Hippocampal formation (tissue), 2 donors: ENCODE data around the gene NOD2.

Experiments
- DNase-seq, 2 donors: peaks; one replicate each; lab custom pipeline; 2025; lab: John Stamatoyannopoulos, UW

NOD2 gene

DNA sequence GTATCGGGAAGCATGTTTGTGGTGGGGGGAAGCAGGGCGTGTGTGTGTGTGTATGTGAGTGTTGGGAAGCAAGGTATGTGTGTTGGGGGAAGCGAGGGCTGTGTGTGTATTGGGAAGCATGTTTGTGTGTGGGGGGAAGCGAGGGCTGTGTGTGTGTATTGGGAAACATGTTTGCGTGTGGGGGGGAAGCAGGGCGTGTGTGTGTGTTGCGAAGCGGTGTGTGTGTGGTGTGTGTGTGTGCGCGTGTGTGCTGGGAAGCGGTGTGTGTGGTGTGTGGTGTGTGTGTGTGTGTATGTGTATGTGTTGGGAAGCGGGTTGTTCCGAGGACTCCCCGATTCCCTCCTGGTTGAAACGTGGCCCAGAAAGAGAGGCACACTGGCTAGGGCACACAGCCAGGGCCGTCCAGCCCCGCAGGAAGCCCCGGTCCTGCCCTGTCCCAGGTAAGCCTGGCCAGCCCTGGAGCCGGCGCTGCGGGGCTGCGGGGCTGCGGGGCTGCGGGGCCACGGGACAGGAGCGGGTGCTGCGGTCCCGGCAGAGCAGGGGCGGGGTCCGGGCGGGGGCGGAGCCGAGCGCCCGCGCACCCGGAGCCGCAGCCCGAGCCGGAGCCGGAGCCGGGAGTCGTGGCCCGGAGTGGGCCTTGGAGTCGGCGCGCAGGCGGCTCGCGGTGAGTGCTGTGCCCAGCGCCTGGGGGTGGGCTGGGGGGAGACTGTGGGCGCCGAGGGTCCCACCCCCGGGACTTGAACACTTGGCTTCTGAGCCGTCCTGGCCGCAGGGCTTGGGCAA is at the start of gene NOD2:
Gene NOD2 (plus strand): TSS at position 608 of the 783 bp plus-strand sequence. CDS start 5,890 bp downstream, outside the sequence.
- DNase-seq = no peak

DNA sequence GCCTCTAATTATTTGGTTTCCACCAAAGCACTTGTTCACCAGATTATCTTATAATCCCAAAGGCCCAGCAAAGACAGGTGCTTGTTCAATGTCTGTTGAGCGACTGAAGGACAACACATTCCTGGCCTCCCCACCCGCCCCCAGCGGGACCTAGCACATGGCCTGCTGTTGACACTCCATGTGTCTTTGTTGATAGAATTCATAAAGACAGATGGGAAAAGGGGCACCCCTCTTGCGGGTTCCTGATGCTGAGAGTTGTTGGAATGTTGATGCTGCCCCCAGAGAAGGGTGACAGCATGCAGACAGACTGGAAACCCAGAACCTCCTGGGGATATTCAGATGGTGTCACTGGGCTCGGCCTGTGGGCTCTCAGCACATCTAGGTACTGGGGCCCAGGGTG is 49.2 kb upstream of the NOD2 start:
- DNase-seq = no peak

DNA sequence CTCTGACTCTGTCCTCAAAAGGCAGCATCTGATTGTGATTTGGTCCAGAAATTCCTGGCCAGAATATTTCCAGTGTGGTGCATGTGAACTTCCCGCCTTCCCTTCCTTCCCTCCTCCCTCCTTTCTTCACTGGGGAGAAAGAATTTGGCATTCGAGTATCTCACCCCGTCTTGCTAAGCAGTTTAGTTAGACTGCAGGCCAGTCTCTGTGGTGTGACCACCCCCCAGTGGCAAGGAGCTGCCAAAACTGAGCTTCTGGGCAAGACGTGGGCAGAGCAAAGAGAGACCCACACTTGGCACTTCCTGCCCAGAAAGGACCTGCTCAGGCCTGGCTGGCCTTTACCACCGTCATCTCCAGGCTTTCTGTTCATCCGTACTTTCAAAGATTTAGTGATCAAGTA is 48.7 kb upstream of the NOD2 start:
- peak in 1 of 2 donors; percentile 40 for DNase-seq

DNA sequence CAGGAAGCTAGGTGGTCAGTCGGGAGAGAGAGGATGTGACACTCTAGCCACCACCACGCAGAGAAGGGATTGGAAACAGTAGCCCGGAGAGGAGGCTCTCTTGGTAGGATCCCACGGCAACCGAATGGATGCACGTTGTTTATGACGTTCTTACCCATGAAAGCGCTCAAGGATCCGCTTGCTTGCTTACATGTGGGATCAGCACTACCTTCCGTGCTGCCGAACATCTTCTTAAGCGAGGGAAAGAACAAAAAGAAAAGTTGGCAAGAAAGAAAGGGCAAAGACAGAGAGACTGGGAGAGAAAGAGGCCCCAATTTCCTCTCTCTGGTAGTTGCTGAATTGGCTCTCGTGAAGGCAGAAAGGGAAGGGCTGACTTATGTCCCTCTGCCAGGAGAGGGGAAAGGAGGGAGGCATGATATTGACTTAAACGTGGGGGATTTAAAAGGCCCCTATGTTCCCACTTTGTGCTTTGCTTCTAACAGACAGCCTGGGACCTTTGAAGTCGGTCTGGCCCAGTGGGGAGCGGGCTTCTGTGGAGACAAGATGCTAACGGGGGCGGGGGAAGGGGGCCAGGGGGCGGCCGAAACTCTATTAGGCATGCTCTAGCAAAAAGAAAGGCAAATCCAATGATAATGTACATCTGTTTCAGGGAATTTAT is 47.7 kb upstream of the NOD2 start:
- no peak for DNase-seq

DNA sequence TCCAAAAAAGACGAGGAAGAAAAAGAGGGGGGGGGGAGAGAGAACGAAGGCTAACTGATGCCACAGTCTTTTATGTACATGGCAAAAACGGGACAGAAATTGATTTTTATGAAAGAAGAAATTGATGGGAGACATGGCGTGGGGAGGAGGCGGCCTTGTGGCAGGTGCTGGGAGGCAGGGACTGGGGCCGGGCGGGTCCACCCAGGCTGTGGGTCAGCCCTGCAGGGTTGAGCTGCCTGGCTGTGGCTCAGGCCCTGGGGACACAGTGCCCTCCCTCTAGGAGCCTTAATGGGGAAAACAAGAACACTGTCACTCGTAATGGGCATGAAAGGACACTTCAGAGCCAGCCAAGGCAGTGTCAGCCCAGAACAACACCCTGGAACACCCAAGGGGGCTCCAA is 47.1 kb upstream of the NOD2 start:
- DNase-seq = no peak

DNA sequence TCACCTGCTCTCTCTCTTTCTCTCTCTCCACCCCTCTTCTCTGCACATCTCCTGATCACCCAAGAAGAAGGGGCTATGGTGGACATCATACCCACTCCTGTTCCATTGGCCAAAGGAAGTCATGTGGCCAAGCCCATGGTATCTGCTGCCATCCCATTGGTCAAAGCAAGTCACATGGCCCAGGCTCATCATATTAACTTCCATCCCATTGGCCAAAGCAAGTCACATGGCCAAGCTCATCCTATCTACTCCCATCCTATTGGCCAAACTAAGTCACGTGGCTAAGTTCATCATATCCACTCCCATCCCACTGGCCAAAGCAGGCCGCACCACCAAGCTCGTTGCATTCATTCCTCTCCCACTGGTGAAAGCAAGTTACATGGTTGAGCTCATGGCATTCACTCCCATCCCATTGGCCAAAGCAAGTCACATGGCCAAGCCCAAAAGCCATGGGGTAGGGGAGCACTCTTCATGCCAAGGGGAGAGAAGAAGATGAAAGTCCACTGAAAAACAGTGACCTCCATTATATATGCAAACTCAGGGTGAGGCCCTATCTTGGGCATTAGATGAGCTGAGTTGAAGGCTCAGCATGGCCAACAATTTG is 41.5 kb upstream of the NOD2 start:
- DNase-seq = no peak

DNA sequence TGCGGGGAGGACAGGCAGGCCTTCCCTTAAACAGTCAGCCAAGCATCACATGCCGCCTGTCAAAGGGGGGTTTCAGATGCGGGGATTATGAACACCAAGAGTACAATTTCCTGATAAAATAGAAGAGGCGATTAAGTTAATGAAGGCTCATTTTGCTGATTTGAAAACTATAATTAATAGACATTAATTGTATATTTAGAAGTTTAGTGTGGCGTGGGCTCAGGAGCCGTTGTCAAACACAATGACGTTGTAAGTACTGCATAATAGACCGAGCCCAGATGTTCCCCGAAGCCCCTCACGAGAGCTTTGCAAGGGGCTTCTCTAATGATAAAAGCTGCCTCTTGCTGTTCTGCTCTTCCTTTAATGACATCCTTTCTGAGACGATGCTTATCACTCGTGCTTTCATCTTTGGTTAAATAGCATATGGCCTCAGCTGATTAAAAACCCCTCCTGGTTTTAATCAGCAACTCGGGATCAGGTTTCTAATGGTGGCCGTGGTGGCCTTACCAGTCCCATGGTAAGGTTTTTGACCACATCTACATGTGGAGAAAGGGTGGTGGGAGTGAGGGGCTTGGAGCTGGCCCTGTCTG is 40.5 kb upstream of the NOD2 start:
- DNase-seq = no peak

DNA sequence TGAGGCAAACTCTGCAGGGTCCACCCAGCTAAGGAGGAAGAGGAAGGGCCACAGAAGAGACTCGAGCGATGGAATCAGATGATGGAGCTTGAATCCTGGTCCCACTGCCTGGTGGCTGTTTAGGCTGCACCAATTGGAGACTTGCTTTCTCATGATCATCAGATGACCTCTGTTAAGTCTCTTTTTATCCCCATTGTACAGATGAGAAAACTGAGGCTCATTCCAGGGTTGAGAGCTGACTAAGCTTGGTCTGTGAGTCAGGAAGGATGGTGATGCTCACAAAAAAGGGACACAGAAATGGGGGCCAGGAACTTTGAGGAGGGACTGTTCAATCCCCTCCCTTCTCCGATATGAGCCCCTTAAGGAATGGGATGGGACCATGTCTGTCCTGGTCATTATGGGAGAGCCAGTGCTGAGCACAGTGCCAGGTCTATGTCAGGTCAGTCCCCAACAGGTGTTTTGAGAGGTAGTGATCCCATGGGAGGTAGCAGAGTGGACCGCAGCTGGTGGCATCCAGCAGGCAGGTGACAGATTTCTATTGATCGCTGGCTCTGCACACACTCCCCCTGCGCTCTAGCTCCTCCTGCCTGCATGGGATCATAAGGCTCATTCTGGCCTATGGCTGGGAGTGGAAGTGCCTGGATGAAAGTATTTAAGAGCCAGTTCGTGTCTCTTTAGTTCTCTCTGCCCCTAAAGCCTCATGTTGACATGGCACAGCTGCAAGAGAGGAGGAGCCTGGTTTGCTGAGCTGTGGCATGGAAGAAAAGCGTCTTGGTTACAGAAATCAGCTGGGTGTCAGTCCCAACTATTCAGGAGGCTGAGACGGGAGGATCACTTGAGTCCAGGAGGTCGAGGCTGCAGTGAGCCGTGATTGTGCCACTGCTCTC is 39.5 kb upstream of the NOD2 start:
- no peak for DNase-seq

DNA sequence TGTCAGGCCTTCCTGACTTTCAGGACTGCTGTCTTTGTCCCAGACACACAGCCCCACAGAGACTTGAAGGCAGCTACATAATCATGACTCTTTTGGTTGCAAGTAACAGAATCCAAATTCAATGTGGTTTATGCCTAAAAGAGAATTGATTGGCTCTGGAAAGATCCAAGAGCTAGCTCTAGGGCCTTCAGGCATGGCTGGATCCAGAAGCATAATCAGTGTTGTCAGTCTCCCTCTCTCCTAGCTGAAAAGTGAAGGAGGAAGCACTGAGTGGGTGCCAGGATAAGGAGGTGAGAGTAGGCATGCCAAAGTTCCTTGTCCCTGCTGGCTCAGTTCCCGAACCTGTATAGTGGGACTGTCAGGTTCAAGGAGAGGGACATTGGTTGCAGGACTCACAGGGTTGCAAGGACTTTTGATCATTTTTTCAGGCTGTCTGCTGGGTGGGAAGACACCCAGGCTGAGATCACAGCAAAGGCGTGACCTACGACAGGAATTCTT is 37.8 kb upstream of the NOD2 start:
- no peak for DNase-seq

DNA sequence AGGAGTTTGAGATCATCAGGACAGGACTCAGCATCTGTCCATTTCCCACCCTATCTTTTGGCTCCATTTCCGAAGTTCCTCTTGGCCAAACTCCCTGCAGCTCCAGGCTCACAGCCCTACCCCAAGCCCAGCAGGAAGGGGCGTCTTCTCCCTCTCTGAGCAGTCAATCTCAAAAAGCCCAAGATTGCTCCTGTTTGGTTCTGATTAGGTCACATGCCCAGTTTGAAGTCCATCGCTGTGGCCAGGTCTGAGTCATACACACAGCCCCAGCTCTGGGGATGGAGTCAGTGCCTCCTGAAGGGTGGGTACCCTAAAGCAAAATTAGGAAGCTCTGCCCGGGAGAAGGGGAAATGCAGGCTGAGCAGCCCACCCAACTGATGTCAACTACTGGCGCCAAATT is 36.2 kb upstream of the NOD2 start:
- DNase-seq = no peak

DNA sequence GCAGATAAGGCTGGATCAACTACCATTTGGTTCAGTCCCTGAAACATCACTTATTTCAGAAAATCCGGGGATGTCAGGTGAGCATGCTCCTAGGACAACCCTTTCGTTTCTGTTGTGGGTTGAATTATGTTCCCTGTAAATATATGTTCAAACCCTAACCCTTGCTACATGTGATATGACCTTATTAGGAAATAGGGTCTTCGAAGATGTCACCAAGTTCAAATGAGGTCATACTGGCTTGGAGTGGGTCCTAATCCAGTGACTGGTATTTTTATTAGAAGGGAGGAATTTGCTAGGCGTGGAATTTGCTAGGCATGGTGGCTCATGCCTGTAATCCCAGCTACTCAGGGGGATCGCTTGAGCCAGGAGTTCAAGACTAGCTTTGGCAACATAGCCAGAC is 33.6 kb upstream of the NOD2 start:
- DNase-seq = no peak

DNA sequence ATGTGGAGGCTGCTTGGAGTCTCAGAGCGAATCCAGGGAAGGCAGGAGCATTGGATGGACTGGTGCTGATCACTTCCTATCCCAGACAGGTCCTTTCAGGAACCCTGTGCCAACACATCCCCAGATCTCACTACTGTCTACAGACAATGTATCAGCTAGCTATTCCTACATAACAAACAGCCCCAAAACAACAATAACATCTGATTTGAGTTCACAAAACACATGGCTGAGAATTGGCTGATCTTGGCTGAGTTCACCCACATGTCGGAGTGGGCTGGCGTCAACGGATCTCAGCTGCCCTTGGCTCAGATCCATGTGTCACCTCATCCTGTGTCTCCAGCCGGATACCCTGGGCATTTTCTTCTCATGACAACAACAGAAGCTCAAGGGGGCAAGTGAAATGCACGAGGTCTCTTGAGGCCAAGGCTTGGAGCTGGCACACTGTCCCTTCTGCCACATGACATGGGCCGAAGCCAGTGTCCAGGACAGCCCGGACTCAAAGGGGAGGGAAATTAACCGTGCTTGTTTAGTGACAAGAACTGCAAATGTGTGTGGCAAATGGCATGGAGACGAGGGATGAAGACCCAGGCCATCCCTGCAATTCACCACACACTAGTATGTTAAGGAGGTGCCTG is 31.0 kb upstream of the NOD2 start:
- DNase-seq = no peak

DNA sequence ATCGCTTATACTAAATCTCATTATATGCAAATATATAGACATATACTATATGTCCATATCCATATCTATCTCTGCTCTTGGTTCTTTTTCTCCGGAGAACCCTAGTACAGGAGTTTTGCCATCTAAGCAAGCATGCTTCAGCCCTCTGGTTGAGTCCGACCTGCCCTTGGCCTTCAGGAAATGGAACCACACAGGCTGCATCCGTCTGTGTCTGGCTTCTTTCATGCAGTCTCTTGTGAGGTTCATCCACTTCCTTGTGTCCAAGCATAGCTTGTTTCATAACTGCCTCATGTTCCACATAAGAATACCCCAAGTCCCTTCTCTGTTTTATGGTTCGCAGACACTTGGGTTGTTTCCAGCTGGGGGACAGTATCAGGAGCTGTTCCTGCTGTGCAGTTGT is 29.1 kb upstream of the NOD2 start:
- DNase-seq = no peak

DNA sequence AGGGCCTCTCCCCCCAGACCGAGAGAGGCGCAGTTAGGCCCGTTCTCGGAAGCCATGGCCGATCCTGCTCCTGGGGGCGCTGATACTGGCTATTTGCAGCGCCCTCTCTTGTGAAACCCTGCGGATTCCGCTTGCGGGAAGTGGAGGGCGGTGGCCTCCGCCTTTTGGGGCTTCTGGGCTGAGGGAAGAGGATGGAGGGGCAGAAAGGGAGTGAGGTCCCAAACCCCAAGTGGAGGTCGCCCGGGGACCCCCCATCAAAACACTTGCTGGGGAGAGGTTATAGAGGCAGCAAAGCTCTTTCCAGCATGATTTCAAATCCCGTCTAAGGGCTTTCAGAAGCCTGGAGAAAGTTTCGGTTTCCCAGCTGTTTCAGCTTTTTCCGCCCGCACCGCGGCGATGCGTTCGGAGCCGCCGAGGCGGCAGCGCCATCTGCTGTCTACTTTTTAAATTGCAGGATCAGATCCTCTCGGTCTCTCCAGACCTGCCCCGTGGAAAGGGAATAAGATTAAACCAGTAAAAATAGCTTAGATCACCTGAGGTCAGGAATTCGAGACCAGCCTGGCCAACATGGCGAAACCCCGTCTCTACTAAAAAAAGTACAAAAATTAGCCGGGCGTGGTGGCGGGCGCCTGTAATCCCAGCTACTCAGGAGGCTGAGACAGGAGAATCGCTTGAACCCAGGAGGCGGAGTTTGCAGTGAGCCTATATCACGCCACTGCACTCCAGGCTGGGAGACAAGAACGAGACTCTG is 28.1 kb upstream of the NOD2 start:
- peak; percentile 37 to 54 for DNase-seq

DNA sequence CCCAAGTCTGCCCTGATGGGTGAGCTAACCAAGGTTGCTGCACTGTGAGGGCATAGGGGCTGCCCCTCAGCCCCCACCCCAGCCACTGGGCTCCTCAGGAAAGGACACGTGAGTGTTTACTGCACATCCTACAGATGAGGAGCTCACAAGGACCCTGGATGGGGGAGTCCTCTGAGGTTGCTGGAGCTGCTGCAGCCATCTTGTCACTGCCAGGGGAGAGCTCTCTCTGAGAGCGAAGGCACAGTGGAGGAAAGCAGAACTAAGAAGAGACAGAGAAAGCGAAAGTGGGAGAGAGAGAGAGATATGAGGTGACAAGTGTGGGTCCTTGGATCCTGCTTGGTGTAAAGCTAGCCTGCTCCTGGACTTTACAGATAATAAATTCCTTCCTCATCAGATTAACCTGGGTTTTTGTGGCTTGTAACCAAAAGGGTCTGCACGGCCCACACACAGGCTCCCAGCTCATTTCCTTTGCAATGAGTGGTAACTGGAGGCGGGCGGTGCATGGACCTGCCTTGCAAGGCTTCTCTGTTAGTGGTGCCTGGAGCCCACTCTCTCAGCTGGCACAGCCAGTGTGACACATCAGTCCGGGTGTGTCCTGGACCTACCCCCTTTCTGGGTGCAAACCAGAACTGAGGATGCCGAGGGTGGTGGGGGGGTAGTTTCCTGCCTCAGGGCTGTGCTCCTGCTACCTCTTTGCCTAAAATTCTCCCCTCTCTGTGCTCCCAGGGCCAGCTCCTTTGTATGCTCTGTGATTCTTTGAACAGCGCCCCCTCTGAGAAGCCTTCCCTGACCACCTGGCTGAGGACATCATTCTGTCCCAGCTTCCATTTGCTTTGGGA is 26.5 kb upstream of the NOD2 start:
- no peak for DNase-seq

DNA sequence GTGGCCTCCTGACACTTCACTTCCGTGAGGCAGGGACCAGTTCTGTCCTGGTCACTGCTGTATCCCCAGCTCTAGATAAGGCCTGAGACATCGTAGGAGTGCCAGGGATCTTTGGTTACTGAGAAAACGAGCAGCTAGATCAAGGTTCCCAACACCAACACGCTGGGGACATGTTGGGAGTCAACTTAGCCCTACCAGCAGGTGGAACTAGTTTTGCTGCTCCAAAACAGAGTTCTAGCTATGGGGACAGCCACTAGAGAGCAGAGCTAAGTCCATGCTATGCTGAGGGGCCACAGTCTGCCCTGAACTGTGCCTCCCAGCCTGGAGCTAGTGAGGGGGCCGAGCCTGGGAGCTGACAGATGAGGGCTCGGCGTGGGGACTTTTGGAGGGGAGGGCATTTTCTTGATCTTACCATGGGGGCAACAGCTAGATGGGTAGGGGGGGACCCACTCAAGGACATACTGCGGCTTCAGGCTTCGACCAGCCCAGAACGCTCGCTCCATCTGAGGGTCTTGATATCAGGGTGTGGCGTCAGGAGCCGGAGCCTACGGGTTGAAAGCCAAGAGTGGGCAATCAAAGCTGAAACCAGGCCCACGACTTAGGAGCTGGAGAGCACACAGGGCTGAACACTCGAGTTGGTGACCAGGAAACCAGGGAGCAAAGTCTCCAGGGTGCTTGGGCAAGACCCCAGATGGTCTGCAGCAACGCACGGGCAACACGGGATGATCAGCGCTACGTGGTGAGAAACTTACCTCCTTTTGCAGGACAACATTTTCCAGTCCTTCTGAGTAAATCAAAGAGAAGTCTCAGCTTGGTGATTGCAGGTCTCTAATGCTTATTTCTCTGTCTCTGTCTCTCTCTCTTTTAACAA is 25.7 kb upstream of the NOD2 start:
- no peak for DNase-seq

DNA sequence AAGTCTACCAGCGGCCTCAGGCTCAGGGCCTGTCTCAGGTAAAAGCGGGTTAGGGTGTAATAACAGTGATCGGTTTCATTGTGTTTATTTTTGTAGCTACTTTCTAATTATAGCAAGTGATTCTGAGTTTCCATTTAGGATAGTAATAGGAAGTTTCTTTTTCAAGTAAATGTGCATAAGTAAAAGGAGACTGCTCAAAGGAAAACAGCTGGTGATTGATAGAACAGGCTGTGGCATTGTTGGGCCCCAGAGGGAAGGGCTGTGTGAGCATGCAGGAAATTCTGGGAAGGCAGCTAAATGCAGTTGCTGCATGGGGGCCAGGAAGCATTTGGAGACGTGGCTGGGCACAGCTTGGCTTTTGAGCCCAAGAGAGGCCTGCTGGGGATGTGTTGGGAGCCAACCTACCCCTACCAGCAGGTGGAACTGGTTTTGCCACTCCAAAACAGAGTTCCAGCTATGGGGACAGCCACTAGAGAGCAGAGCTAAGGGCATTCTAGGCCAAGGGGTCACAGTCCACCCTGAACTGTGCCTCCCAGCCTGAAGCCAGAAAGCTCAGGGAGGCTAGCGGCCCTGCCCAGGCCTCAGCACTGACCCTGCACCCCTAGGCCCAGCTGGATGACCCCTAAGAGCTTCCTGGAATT is 24.9 kb upstream of the NOD2 start:
- no peak for DNase-seq

DNA sequence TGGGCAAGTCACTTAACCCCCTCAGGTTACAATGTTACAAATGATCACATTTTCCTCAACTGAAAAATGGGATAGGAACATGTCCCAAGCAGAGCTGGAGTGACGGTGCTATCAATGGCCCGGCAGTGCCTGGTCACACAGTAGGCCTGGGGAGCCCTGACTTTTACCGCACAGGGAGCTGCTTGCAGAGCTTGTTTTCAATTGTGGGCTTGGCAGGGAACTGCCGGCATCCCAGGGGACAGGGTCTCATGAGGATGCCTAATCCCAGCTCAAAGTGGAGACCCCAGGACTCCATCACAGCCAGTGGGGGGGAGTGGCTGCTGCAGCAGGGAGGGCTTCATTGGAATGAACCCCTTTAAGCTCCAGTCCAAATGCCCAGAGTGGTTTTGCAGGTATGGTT is 23.7 kb upstream of the NOD2 start:
- DNase-seq = no peak
